Panc1 (cell line): Measurements from ENCODE around the gene PPIP5K2. TPM values are rescaled to one million over a fixed set of nuclear protein-coding genes. Genes with fewer than 3 reads are reported as not detected.

Source experiments
- ATAC-seq: fragments of 200-7000 bp; cut with Tn5 transposase; 2 replicates; pipeline ENCODE4 v1.9.1; 2020; ENCODE audit warnings: mild to moderate bottlenecking, moderate library complexity
- BruUV-seq: library from RNA; stranded (reverse); fragments of 400-500 nt; replicated peaks from 2 replicates; lab custom pipeline; 2021; lab: Mats Ljungman, UMichigan
- CTCF ChIA-PET: fragments of 300-600 bp; sonication (Branson Sonifier 250); formaldehyde crosslinking; loops from one replicate; lab custom pipeline; 2022; ENCODE audit warnings: antibody characterized with exemption; lab: Charles Lee
- POLR2A ChIA-PET: fragments of 300-600 bp; sonication (Branson Sonifier 250); formaldehyde crosslinking; loops from one replicate; lab custom pipeline; 2022; ENCODE audit warnings: antibody characterized with exemption; lab: Charles Lee
- DNase-seq: peaks from one replicate; pipeline ENCODE4 v3.0.0-alpha.2; 2010; ENCODE audit warnings: low read depth, low spot score
- H3K27ac ChIP-seq: 2 replicates; pipeline ENCODE4 v1.5.1; 2011; ENCODE audit warnings: mild to moderate bottlenecking, low read length, inconsistent platforms
- H3K27me3 ChIP-seq: fragments of 200-500 bp; sonication (Bioruptor generic); 2 replicates; pipeline ENCODE4 v1.6.0; 2014; ENCODE audit warnings: low read length, inconsistent platforms; ENCODE audit not compliant: control insufficient read depth, insufficient read depth
- H3K36me3 ChIP-seq: fragments of 200-500 bp; sonication (Bioruptor generic); 2 replicates; pipeline ENCODE4 v1.5.1; 2014; ENCODE audit warnings: inconsistent platforms, mild to moderate bottlenecking, low read length, moderate library complexity; ENCODE audit not compliant: control insufficient read depth, insufficient read depth
- H3K4me1 ChIP-seq: 2 replicates; pipeline ENCODE4 v1.5.1; 2011; ENCODE audit warnings: inconsistent platforms, mild to moderate bottlenecking, low read length, moderate library complexity; ENCODE audit not compliant: control insufficient read depth, insufficient read depth
- H3K4me3 ChIP-seq, 2 experiments: 2 replicates each; pipeline ENCODE4 v1.5.1; 2011 to 2012; ENCODE audit warnings: low read depth in 2 of 2, low read length in 2 of 2, mild to moderate bottlenecking in 2 of 2, inconsistent platforms in 1 of 2, moderate library complexity in 1 of 2
- H3K9me3 ChIP-seq: fragments of 200-500 bp; sonication (Bioruptor generic); 2 replicates; pipeline ENCODE4 v1.5.1; 2014; ENCODE audit warnings: low read depth, mild to moderate bottlenecking, inconsistent platforms, low read length, moderate library complexity; ENCODE audit not compliant: control insufficient read depth, insufficient read depth
- CTCF ChIP-seq: fragments of 450-650 bp; IDR thresholded peaks from 2 replicates; pipeline ENCODE4 v1.5.1; 2017; ENCODE audit warnings: mild to moderate bottlenecking
- POLR2AphosphoS5 ChIP-seq: IDR thresholded peaks from 2 replicates; pipeline ENCODE4 v1.6.1; 2012; ENCODE audit warnings: mild to moderate bottlenecking, low read depth, low read length, moderate library complexity
- REST ChIP-seq, 2 experiments: IDR thresholded peaks; 2 replicates each; pipeline ENCODE4 v1.6.1; 2011 to 2012; ENCODE audit warnings: low read depth in 2 of 2, control low read depth in 1 of 2, low read length in 1 of 2, mild to moderate bottlenecking in 1 of 2, moderate library complexity in 1 of 2; ENCODE audit not compliant: insufficient read depth in 1 of 2
- SIN3A ChIP-seq: IDR thresholded peaks from 2 replicates; pipeline ENCODE4 v1.6.1; 2012; ENCODE audit warnings: low read depth, mild to moderate bottlenecking, low read length, moderate library complexity, borderline replicate concordance; ENCODE audit not compliant: insufficient read depth
- TCF7L2 ChIP-seq: IDR thresholded peaks from 2 replicates; pipeline ENCODE4 v1.6.1; 2011; ENCODE audit warnings: mild to moderate bottlenecking, low read depth, low read length, inconsistent platforms
- in situ Hi-C: cut with HindIII; loops from 2 replicates; pipeline ENCODE4 v1.10.0; 2016; ENCODE audit warnings: low sequenced_read_pairs, low pct_unique_long_range_greater_than_20kb
- intact Hi-C: fragments of 100-400 bp; cut with micrococcal nuclease; formaldehyde crosslinking; loops from one replicate; pipeline ENCODE4 v1.10.0; 2022; ENCODE audit not compliant: unreplicated experiment
- total RNA-seq: library from RNA; stranded (reverse); gene quantifications from one replicate; pipeline ENCODE4 v1.2.1, GENCODE V29; 2021; ENCODE audit not compliant: unreplicated experiment

The PPIP5K2 gene
- total RNA-seq, 1 experiment from 2014 or later = 56.8 TPM

- DNase-seq (no peak), ATAC-seq (no peak)
- Histone ChIP-seq H3K4me3 (no peak overlapping the region), H3K27ac (no peak overlapping the region), H3K27me3 (no peaks in the 10 kb centered on the region), H3K4me1 (no peaks in the 10 kb centered on the region), H3K36me3 (no peaks in the 10 kb centered on the region), H3K9me3 (no peaks in the 10 kb centered on the region)
- intact Hi-C loops (no loop called here), in situ Hi-C loops (no loop called here)
- ChIA-PET CTCF (no interaction called here), POLR2A (no interaction called here)
- BruUV-seq = no TSS peak
- TF ChIP-seq REST (IDR thresholded peaks at IDR 0.05; ENCODE audit: insufficient read depth in 1 of 2, low read depth in 2 of 2, low read length in 1 of 2) (no peak), SIN3A (no peak), POLR2AphosphoS5 (no peak), CTCF (no peak), TCF7L2 (no peak)
Observed at GRCh38 chr5:103208460-103208859, 88.4 kb downstream of the PPIP5K2 start.

- CTCF ChIA-PET = no interaction called here
- TF ChIP-seq TCF7L2 (no peak), POLR2AphosphoS5 (no peak), SIN3A (no peak), CTCF (no peak), REST (IDR thresholded peaks at IDR 0.05; ENCODE audit: insufficient read depth in 1 of 2, low read depth in 2 of 2, low read length in 1 of 2) (no peak)
- ATAC-seq (no peak), DNase-seq (no peak)
- Histone ChIP-seq H3K4me3 (no peak overlapping the region), H3K36me3 (no peaks in the 10 kb centered on the region), H3K27ac (no peak overlapping the region), H3K4me1 (no peaks in the 10 kb centered on the region), H3K9me3 (no peaks in the 10 kb centered on the region), H3K27me3 (no peaks in the 10 kb centered on the region)
- POLR2A ChIA-PET = no interaction called here
- BruUV-seq = no TSS peak
- intact Hi-C loops = no loop called here
- in situ Hi-C loops = no loop called here
Observed at GRCh38 chr5:103209065-103209464, 89.0 kb downstream of the PPIP5K2 start.
